ENCODE results near the gene C1orf210.

The C1orf210 gene

DNA sequence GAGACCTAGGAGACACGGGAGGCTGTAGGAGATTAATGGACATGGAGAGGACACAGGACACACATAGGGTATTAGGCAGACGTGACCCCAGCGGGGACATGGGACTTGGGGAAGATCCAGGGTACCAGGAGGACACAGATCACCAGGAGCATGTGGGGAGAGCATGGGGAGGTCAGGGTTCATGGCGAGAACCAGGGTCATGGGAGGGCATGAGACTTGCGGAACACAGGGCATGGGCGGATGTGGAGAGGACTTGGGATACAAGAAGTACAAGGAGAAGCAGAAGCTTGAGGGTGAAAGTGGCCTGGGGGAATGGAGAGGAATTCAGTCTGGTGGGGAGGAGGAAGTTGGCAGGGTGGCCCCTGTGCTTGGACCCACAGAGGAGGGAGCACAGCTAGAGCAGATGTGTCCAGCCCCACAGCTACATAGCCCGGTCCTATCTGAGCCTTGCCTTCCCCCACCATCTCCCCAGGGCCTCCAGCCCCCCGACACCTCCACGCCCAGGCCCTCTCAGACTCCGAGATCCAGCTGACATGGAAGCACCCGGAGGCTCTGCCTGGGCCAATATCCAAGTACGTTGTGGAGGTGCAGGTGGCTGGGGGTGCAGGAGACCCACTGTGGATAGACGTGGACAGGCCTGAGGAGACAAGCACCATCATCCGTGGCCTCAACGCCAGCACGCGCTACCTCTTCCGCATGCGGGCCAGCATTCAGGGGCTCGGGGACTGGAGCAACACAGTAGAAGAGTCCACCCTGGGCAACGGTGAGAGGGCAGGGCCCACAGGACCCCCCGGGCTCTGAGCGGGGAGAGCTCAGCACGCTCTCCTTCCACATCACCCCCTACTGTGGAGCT, 27.5 kb upstream of the C1orf210 start:
- DNase-seq (ENCODE audit: low spot score) (no peak), FAIRE-seq (no peak)

GRCh38 chr1:43312212-43312623, 26.8 kb upstream of the C1orf210 start:
- FAIRE-seq (no peak), DNase-seq (ENCODE audit: low spot score) (no peak)

- DNase-seq (ENCODE audit: low spot score), result no peak
- no peak for FAIRE-seq
Observed at GRCh38 chr1:43311521-43311920, 26.1 kb upstream of the C1orf210 start.

GRCh38 chr1:43309405-43310025, 24.1 kb upstream of the C1orf210 start:
- DNase-seq (ENCODE audit: low spot score) (no peak), FAIRE-seq (no peak)

DNA sequence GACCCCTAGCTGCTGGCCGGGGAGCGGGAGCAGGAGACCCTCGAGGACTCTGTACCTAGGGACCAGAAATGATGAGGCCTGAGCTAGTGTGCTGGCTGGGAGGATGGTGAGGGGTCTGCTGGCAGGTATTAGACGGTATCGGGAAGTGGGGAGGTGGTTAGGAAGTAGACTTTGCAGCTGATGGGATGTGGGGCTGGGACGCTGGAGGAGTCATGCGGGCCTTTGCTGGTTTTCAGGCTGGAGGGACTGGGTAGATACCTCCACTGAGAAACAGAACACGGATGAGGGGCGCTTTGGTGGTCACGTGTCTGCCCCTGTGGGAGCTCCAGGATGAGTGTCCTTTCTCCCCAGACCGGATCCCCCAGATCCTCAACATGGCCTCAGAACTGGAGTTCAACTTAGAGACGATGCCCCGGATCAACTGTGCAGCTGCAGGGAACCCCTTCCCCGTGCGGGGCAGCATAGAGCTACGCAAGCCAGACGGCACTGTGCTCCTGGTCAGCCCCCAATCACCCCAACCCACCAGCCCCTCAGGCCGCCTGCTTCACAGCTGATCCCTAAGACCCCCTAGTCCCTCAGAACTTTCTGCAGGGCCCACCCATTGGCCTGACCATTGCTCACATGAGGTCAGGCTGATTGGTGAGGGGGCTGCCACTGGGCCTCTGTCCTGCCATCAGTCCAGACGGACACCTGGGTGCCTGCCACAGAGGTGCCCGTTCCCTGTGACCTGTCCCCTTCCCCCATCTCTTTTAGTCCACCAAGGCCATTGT, 23.4 kb upstream of the C1orf210 start:
- DNase-seq (ENCODE audit: low spot score) (no peak), FAIRE-seq (no peak)

- FAIRE-seq (no peak), DNase-seq (ENCODE audit: low spot score) (no peak)
Observed at GRCh38 chr1:43307458-43308158, 22.2 kb upstream of the C1orf210 start.

DNA sequence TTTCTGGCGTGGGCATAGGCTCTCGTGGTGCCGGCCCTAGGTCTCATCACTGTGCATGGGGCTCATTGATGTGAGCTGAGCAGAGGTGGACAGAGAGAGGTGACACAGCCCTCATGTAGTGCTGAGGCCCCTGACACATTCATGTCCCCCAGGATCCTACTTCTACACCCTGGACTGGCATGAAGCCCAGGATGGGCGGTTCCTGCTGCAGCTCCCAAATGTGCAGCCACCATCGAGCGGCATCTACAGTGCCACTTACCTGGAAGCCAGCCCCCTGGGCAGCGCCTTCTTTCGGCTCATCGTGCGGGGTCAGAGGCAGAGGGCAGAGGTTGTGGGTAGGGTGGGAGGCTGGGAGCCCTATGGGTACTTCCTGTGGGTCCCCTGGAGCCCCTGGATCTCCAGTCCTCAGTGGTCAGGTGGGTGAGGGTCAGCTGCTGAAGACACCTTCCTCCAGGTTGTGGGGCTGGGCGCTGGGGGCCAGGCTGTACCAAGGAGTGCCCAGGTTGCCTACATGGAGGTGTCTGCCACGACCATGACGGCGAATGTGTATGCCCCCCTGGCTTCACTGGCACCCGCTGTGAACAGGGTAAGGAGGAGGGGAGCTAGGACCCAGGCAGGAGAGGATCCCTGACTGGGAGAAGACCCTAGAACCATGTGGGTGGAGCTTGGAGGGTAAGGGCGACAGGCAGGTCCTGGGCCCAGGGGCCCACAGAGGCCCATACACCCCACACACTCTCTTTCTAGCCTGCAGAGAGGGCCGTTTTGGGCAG, 21.5 kb upstream of the C1orf210 start:
- DNase-seq (ENCODE audit: low spot score) (no peak), FAIRE-seq (no peak)

GRCh38 chr1:43305926-43306687, 20.7 kb upstream of the C1orf210 start:
- DNase-seq (ENCODE audit: low spot score) (no peak), FAIRE-seq (no peak)

DNA sequence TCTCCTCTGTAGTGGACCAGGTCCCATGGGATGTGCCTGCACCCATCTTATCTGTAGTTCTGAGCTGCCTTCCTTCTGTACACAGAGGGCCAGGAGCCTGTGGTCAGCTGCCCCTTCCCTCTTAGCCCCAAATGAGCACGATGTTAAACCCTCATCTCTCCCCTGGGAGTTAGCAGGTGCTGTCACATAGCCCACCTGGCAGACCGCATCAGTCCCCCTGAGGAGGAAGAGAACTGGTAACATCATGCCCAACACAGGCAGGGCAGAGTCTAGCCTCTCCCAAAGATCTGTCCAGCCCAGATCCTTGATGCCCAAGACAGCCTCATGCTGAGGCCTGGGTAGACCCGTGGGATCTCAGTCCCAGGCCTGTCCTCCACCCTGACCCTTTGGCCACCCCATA, 20.1 kb upstream of the C1orf210 start:
- FAIRE-seq, result no peak
- DNase-seq (ENCODE audit: low spot score), result no peak

DNA sequence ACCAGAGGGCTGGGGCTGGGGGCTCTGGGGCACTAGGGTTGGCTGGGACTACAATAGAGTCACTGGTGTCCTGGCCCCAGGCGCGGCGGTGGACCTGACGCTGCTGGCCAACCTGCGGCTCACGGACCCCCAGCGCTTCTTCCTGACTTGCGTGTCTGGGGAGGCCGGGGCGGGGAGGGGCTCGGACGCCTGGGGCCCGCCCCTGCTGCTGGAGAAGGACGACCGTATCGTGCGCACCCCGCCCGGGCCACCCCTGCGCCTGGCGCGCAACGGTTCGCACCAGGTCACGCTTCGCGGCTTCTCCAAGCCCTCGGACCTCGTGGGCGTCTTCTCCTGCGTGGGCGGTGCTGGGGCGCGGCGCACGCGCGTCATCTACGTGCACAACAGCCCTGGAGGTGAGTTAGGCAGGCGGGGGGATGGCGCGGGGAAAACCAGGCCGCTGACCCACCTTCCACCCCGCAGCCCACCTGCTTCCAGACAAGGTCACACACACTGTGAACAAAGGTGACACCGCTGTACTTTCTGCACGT, 19.5 kb upstream of the C1orf210 start:
- no peak for DNase-seq (ENCODE audit: low spot score)
- no peak for FAIRE-seq

DNA sequence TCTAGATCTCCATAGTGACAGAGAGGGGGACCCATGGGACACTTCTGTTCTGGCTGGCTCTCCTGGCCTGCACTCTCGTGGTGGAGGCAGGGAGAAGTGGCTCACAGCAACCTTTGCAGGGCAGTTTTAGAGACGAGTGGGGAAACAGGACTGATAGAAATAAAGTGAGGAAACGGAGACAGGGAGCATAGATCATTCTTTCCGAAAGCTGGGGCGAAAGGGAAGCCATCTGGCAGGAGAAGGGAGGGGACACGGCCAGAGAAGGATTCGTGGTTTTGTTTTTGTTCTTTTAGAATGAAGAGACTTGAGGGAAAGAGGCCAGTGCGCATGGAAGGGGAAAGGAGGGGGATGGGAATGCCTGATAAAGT, 18.9 kb upstream of the C1orf210 start:
- DNase-seq (ENCODE audit: low spot score) (no peak), FAIRE-seq (no peak)

- no peak for FAIRE-seq
Observed at GRCh38 chr1:43303471-43304313, 18.3 kb upstream of the C1orf210 start.

DNA sequence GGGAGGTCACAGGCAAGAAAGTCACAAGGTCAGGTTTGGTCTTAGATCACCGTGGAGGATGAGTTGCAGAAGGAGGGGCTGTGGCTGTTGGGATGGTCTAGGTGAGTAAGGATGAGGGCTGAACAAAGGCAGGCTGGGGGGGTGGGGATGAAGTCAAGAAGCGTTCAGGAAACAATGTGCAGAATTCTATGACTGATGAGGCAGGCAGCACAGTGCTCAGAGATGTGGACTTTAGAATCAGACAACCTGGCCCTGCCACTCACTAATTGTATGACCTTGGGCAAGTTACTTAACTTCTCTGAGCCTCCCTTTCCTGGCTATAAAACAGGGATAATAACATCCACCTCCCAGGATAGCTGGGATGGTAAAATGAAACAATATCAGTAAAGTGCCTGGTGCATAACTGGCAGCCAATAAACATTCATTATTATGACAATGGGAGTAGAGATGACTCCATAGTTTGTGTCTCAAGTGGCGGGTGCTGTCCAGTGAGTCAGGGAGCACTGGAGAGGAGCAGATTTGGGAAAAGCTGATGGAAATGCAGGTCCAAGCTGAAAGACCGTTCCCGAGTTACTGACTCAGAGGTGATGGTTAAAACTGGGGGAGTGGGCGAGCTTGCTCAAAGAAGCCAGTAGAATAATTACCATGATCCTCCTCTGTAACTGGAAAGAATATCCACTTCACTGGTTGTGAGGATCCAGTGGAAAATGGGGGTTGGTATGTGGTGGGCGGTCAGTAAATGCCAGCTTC, 17.5 kb upstream of the C1orf210 start:
- DNase-seq (ENCODE audit: low spot score) (no peak), FAIRE-seq (no peak)

More at GRCh38 chr1:43303471-43304313, 18.3 kb upstream of the C1orf210 start:
- DNase-seq (ENCODE audit: low spot score), result no peak

DNA sequence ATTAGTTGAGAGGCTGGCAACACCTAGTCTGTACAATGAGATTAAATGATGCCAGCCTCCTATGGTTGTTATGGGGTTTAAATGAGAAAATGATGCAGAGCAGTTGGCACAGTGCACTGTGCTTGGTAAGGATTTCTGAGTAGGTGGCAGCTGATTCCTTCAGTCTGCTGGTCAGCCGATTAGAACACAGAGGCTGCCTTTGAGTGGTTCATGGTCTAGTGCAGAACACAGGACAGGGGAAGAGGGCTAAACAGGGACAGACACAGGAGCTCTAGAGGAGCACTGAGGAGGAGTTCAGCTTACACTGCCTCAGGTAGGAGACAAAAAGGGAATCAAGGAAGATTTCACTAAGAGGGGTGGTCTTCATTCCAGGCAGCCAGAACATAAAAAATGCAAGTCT, 16.8 kb upstream of the C1orf210 start:
- no peak for FAIRE-seq
- no peak for DNase-seq (ENCODE audit: low spot score)

DNA sequence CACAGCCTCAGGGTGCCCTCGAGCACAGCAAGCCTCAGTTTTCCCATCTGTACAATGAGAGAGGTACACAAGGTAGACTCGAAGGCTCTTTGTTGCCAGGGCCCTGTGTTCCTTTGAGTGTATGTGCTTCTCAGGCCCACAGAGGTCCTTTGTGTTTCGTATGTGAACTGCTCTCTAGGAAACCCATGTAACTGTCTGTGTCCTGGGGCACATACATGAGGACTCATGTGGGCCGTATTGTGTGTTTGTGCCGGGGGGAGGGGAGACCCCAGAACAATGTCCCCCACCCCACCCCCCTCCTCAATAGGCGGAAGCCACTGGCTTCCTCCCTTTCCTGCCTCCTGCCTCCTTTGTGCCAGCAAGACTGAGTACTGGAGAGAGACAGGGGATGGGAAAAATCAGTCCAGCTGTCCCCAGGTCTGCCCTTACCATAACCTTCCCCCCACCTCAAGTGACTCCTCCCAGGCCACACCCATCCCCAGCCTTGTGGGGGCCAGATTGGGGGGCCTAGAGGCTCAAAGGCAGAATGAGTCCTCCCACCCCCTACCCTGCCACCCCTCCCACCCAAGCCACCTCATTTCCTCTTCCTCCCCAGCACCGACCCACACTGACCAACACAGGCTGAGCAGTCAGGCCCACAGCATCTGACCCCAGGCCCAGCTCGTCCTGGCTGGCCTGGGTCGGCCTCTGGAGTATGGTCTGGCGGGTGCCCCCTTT, 15.2 kb upstream of the C1orf210 start, which contains the start of gene TIE1:
TSS of gene TIE1 (plus strand) at position 605 of the 717 bp plus-strand sequence. CDS start at position 695, 90 bp downstream.
- FAIRE-seq, result no peak
- DNase-seq (ENCODE audit: low spot score), result no peak

DNA sequence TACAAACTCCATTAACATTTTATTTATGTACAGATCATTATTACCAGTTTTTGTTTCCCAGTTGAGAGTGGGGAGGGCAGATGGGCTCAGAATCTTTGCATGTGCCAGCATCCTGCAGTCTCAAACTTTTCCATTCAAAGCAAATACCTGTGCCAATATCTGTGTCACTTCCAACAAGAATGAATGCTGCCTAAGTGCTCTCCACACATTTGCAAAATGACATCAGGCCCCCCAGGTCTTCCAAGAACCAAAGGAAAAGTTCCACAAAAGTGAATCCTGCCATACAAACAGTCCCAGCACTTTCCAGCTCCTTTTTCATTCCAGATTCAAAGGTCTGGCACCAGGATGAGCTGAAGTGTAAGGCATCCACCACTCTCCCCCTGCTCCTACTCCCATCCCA, 13.7 kb upstream of the C1orf210 start:
- no peak for FAIRE-seq

GRCh38 chr1:43298055-43298454, 12.7 kb upstream of the C1orf210 start:
- DNase-seq (ENCODE audit: low spot score), result no peak
- FAIRE-seq, result no peak

More for the DNA sequence above, 13.7 kb upstream of the C1orf210 start:
- no peak for DNase-seq (ENCODE audit: low spot score)
